ENCODE data around the gene CHST13.

The CHST13 gene

GRCh38 chr3:126490619-126491018, 33.3 kb upstream of the CHST13 start:
- no peak overlapping the region for H3K27ac ChIP-seq
- no peak for TF ChIP-seq CTCF (conservative IDR thresholded peaks at IDR 0.05)

- no peak for TF ChIP-seq CTCF (conservative IDR thresholded peaks at IDR 0.05)
- no peak overlapping the region for H3K27ac ChIP-seq
Observed at GRCh38 chr3:126491221-126492013, 32.5 kb upstream of the CHST13 start.

- no peak for TF ChIP-seq CTCF (conservative IDR thresholded peaks at IDR 0.05)
- H3K27ac ChIP-seq: no peak overlapping the region
Observed at GRCh38 chr3:126493051-126493450, 30.9 kb upstream of the CHST13 start.

GRCh38 chr3:126493739-126494138, 30.2 kb upstream of the CHST13 start:
- H3K27ac ChIP-seq: no peak overlapping the region
- no peak for TF ChIP-seq CTCF (conservative IDR thresholded peaks at IDR 0.05)

- H3K27ac ChIP-seq: no peak overlapping the region
- TF ChIP-seq CTCF (conservative IDR thresholded peaks at IDR 0.05): no peak
Observed at GRCh38 chr3:126494204-126494969, 29.6 kb upstream of the CHST13 start.

- H3K27ac ChIP-seq: no peak overlapping the region
- TF ChIP-seq CTCF (conservative IDR thresholded peaks at IDR 0.05): no peak
Observed at GRCh38 chr3:126494970-126495230, 29.1 kb upstream of the CHST13 start.

- H3K27ac ChIP-seq: no peak overlapping the region
- no peak for TF ChIP-seq CTCF (conservative IDR thresholded peaks at IDR 0.05)
Observed at GRCh38 chr3:126495786-126496185, 28.2 kb upstream of the CHST13 start.
